ENCODE measurements around the gene PLEKHG7. TPM values are rescaled to one million over a fixed set of nuclear protein-coding genes. Genes with fewer than 3 reads are reported as not detected.

PLEKHG7 gene
- total and polyA plus RNA-seq, 2 of the 8 experiments (the other 6 are each of a cell fraction or from before 2014, with no cell fraction given), result not detected

- Histone ChIP-seq H4K5ac (ENCODE audit: insufficient read length, low read depth, low read length) (no peak overlapping the region), H4K8ac (ENCODE audit: extremely low read depth, insufficient read depth, low read length) (no peak overlapping the region), H4K20me1 (replicated peaks in 1 of 2; ENCODE audit: control insufficient read depth in 1 of 2, insufficient read depth in 2 of 2, low read length in 2 of 2) (no peaks in the 10 kb centered on the region), H3K56ac (replicated peaks; ENCODE audit: insufficient read length, low read depth, low read length) (no peak overlapping the region), H3K4me1 (replicated peaks in 1 of 4; ENCODE audit: control insufficient read depth in 3 of 4, insufficient read depth in 4 of 4, low read length in 3 of 4) (peaks cover 0 to 2% (median 0%) of the 10 kb centered on the region in 4 experiments; a peak in 1 of 7 replicates), H2BK15ac (ENCODE audit: low read length) (no peak overlapping the region), H2BK120ac (replicated peaks; ENCODE audit: low read depth, low read length) (no peak overlapping the region), H3K23ac (ENCODE audit: insufficient read length) (no peak overlapping the region), H3K4ac (replicated peaks; ENCODE audit: insufficient read length, low read depth, low read length) (no peak overlapping the region), H3K4me2 (ENCODE audit: insufficient read depth in 1 of 2, low read depth in 2 of 2, low read length in 2 of 2) (0 out of 4 replicates have a peak overlapping the region, but pooled peaks of 1 of the 2 experiments have one; percentile 32), H2AFZ (ENCODE audit: low read length) (peak overlapping the region; percentile 90; the same call in 1 of the 2 replicates), H3K4me3 (ENCODE audit: extremely low read depth in 1 of 4, insufficient read depth in 2 of 4, low read depth in 3 of 4, low read length in 4 of 4) (no peak overlapping the region), H3K14ac (ENCODE audit: insufficient read length) (no peak overlapping the region), H2BK5ac (ENCODE audit: low read depth, low read length) (no peak overlapping the region), H2BK20ac (ENCODE audit: low read length) (no peak overlapping the region), H2BK12ac (ENCODE audit: low read depth, low read length) (no peak overlapping the region), H4K91ac (replicated peaks; ENCODE audit: insufficient read length, low read length) (no peak overlapping the region), H3K79me1 (ENCODE audit: low read depth, low read length) (no peaks in the 10 kb centered on the region), H3K79me2 (ENCODE audit: control insufficient read depth in 1 of 2, insufficient read depth in 2 of 2, low read length in 2 of 2) (no peaks in the 10 kb centered on the region), H3K9me3 (ENCODE audit: insufficient read depth in 2 of 2, low read depth in 1 of 2, low read length in 1 of 2) (no peaks in the 10 kb centered on the region), H3K23me2 (ENCODE audit: low read depth, low read length) (no peaks in the 10 kb centered on the region), H3K27me3 (replicated peaks in 1 of 4; ENCODE audit: control insufficient read depth in 3 of 4, extremely low read depth in 1 of 4, insufficient read depth in 3 of 4, low read length in 3 of 4) (no peaks in the 10 kb centered on the region), H3K9ac (replicated peaks in 1 of 4; ENCODE audit: extremely low read depth in 1 of 4, low read depth in 3 of 4, low read length in 3 of 4) (no peak overlapping the region), H3K36me3 (ENCODE audit: control insufficient read depth in 2 of 4, insufficient read depth in 4 of 4, low read length in 3 of 4) (no peaks in the 10 kb centered on the region), H3K27ac (ENCODE audit: low read depth, low read length) (no peak overlapping the region), H2AK5ac (ENCODE audit: low read depth, low read length) (no peak overlapping the region), H3K18ac (ENCODE audit: extremely low read depth, low read length) (no peak overlapping the region)
- 87% methylated on average over 2 of the region's 2 CpGs; no CpG with 5 or more reads in 1 of the 2 experiments for WGBS, 2 experiments (ENCODE audit: extremely low coverage in 1 of 2, insufficient coverage in 1 of 2, insufficient read length in 1 of 2, insufficient replicate concordance in 2 of 2, low coverage in 1 of 2, low lambda C conversion rate in 2 of 2, missing lambda C conversion rate in 1 of 2)
- CTCF ChIA-PET (ENCODE audit: partially characterized antibody), result interaction anchor here (0.9 to 2.9 kb wide), 16 partner anchors 9 to 381 kb away, joined by 3 to 19 read pairs (median 4); partner anchors contain the start of gene PLEKHG7
- DNase-seq (ENCODE audit: low read depth in 1 of 2, low spot score in 2 of 2) (no peak), FAIRE-seq (no peak)
- POLR2A ChIA-PET (ENCODE audit: partially characterized antibody), result no interaction called here
- peak; percentile 81 for TF ChIP-seq CEBPB (IDR thresholded peaks at IDR 0.05; ENCODE audit: low read depth, low read length)
- no peak for TF ChIP-seq TAF7 (optimal IDR thresholded peaks at IDR 0.05; ENCODE audit: borderline replicate concordance, low read depth, low read length)
- peak in 2 of 3 experiments; percentile 56 to 68; a peak in 3 of 4 replicates for TF ChIP-seq CTCF (IDR thresholded peaks at IDR 0.05; ENCODE audit: control extremely low read depth in 1 of 3, insufficient read depth in 1 of 3, low read depth in 1 of 3, low read length in 3 of 3)
- peak; percentile 59 to 79 for TF ChIP-seq RAD21 (IDR thresholded peaks at IDR 0.05 in 1 of 2, conservative IDR thresholded peaks at IDR 0.05 in 1 of 2; ENCODE audit: low read depth in 2 of 2, low read length in 2 of 2)
These were observed 14.4 kb downstream of the PLEKHG7 start for GRCh38 chr12:92717202-92717601.

Data from H1 (cell line).